Measurements from ENCODE around the gene C4BPA. TPM values are rescaled to one million over a fixed set of nuclear protein-coding genes. Genes with fewer than 3 reads are reported as not detected.

The C4BPA gene
- total RNA-seq, 1 experiment from 2014 or later: 10.6 TPM

- no peak overlapping the region for H3K4me3 Mint-ChIP-seq (ENCODE audit: unreplicated experiment)
- Histone ChIP-seq H3K27me3 (replicated peaks; ENCODE audit: control insufficient read depth, insufficient read depth, low read length) (no peaks in the 10 kb centered on the region), H3K4me3 (ENCODE audit: low read depth, low read length) (no peak overlapping the region), H3K36me3 (ENCODE audit: control insufficient read depth, insufficient read depth, low read length) (peaks cover 4% of the 10 kb centered on the region; the same call in 1 of the 2 replicates), H3K4me1 (no peaks in the 10 kb centered on the region), H3K9me3 (no peaks in the 10 kb centered on the region)
- no TSS peak for BruUV-seq (replicated peaks)
- no peaks in the 10 kb centered on the region for H3K9me3 Mint-ChIP-seq (ENCODE audit: unreplicated experiment)
- DNase-seq: no peak
- H3K27ac Mint-ChIP-seq (ENCODE audit: unreplicated experiment): no peak overlapping the region
- no peak for TF ChIP-seq CTCF (IDR thresholded peaks at IDR 0.05; ENCODE audit: insufficient read depth in 1 of 2, low read depth in 1 of 2, low read length in 1 of 2, severe bottlenecking in 1 of 2, unreplicated experiment in 1 of 2)
- H3K4me1 Mint-ChIP-seq (ENCODE audit: low read depth, unreplicated experiment): no peaks in the 10 kb centered on the region
- CTCF ChIA-PET: no interaction called here
- peaks cover 27% of the 10 kb centered on the region for H3K36me3 Mint-ChIP-seq (ENCODE audit: insufficient read depth, unreplicated experiment)
- POLR2A ChIA-PET: no interaction called here
- H3K27me3 Mint-ChIP-seq (ENCODE audit: insufficient read depth, unreplicated experiment): no peaks in the 10 kb centered on the region
- intact Hi-C loops (cut with micrococcal nuclease; ENCODE audit: unreplicated experiment): no loop called here
Measured at GRCh38 chr1:207063014-207063413, 41.0 kb upstream of the C4BPA start.

GRCh38 chr1:207064561-207064960, 39.5 kb upstream of the C4BPA start:
- TF ChIP-seq CTCF (IDR thresholded peaks at IDR 0.05; ENCODE audit: insufficient read depth in 1 of 2, low read depth in 1 of 2, low read length in 1 of 2, severe bottlenecking in 1 of 2, unreplicated experiment in 1 of 2): no peak
- peaks cover 36% of the 10 kb centered on the region for H3K36me3 Mint-ChIP-seq (ENCODE audit: insufficient read depth, unreplicated experiment)
- Histone ChIP-seq H3K36me3 (ENCODE audit: control insufficient read depth, insufficient read depth, low read length) (peaks cover 4% of the 10 kb centered on the region; the same call in 1 of the 2 replicates), H3K9me3 (no peaks in the 10 kb centered on the region), H3K4me1 (no peaks in the 10 kb centered on the region), H3K4me3 (ENCODE audit: low read depth, low read length) (no peak overlapping the region), H3K27me3 (replicated peaks; ENCODE audit: control insufficient read depth, insufficient read depth, low read length) (no peaks in the 10 kb centered on the region)
- CTCF ChIA-PET: no interaction called here
- intact Hi-C loops (cut with micrococcal nuclease; ENCODE audit: unreplicated experiment): no loop called here
- no peaks in the 10 kb centered on the region for H3K27me3 Mint-ChIP-seq (ENCODE audit: insufficient read depth, unreplicated experiment)
- no peak overlapping the region for H3K27ac Mint-ChIP-seq (ENCODE audit: unreplicated experiment)
- H3K4me3 Mint-ChIP-seq (ENCODE audit: unreplicated experiment): no peak overlapping the region
- no peaks in the 10 kb centered on the region for H3K9me3 Mint-ChIP-seq (ENCODE audit: unreplicated experiment)
- DNase-seq: no peak
- POLR2A ChIA-PET: no interaction called here
- no TSS peak for BruUV-seq (replicated peaks)
- H3K4me1 Mint-ChIP-seq (ENCODE audit: low read depth, unreplicated experiment): no peaks in the 10 kb centered on the region

- ChIA-PET CTCF (no interaction called here), POLR2A (no interaction called here)
- H3K36me3 Mint-ChIP-seq (ENCODE audit: insufficient read depth, unreplicated experiment): peaks cover 41% of the 10 kb centered on the region
- H3K27ac Mint-ChIP-seq (ENCODE audit: unreplicated experiment): no peak overlapping the region
- H3K4me1 Mint-ChIP-seq (ENCODE audit: low read depth, unreplicated experiment): no peaks in the 10 kb centered on the region
- DNase-seq: no peak
- intact Hi-C loops (cut with micrococcal nuclease; ENCODE audit: unreplicated experiment): no loop called here
- no TSS peak for BruUV-seq (replicated peaks)
- no peaks in the 10 kb centered on the region for H3K4me1 ChIP-seq
- H3K4me3 Mint-ChIP-seq (ENCODE audit: unreplicated experiment): no peak overlapping the region
- TF ChIP-seq CTCF (IDR thresholded peaks at IDR 0.05; ENCODE audit: insufficient read depth in 1 of 2, low read depth in 1 of 2, low read length in 1 of 2, severe bottlenecking in 1 of 2, unreplicated experiment in 1 of 2): no peak
- H3K4me3 ChIP-seq (ENCODE audit: low read depth, low read length): no peak overlapping the region
- no peaks in the 10 kb centered on the region for H3K27me3 ChIP-seq (replicated peaks; ENCODE audit: control insufficient read depth, insufficient read depth, low read length)
- H3K27me3 Mint-ChIP-seq (ENCODE audit: insufficient read depth, unreplicated experiment): no peaks in the 10 kb centered on the region
- no peaks in the 10 kb centered on the region for H3K9me3 ChIP-seq
- peaks cover 1% of the 10 kb centered on the region; the same call in 1 of the 2 replicates for H3K36me3 ChIP-seq (ENCODE audit: control insufficient read depth, insufficient read depth, low read length)
- H3K9me3 Mint-ChIP-seq (ENCODE audit: unreplicated experiment): no peaks in the 10 kb centered on the region
Measured at GRCh38 chr1:207067185-207067584, 36.8 kb upstream of the C4BPA start.
